ENCODE measurements around the gene CCT4. TPM values are rescaled to one million over a fixed set of nuclear protein-coding genes. Genes with fewer than 3 reads are reported as not detected.

CCT4 gene
- total RNA-seq, 1 experiment from 2014 or later = 239 TPM

- no peaks in the 10 kb centered on the region for H3K4me1 ChIP-seq (ENCODE audit: control insufficient read depth, insufficient read depth, low read length)
- H3K27ac ChIP-seq (ENCODE audit: low read length) = no peak overlapping the region
- in situ Hi-C loops (cut with HindIII; ENCODE audit: low pct_unique_long_range_greater_than_20kb, low sequenced_read_pairs) (no loop called here), intact Hi-C loops (cut with micrococcal nuclease; ENCODE audit: unreplicated experiment) (no loop called here)
- no peaks in the 10 kb centered on the region for H3K27me3 ChIP-seq (ENCODE audit: control insufficient read depth, insufficient read depth, low read length)
- ChIA-PET POLR2A (no interaction called here), CTCF (interaction anchor here (0.6 kb wide), 1 partner anchor 381 kb away, joined by 3 read pairs; no protein-coding TSS in a partner anchor)
- no TSS peak for BruUV-seq (replicated peaks)
- H3K9me3 ChIP-seq (ENCODE audit: control insufficient read depth, insufficient read depth, low read depth, low read length) = no peaks in the 10 kb centered on the region
- H3K4me3 ChIP-seq (ENCODE audit: low read depth in 2 of 2, low read length in 2 of 2) = no peak overlapping the region
- no peaks in the 10 kb centered on the region for H3K36me3 ChIP-seq (ENCODE audit: control insufficient read depth, insufficient read depth, low read length)
- ATAC-seq (no peak), DNase-seq (ENCODE audit: low read depth, low spot score) (no peak)
- TF ChIP-seq, protein P1, sequence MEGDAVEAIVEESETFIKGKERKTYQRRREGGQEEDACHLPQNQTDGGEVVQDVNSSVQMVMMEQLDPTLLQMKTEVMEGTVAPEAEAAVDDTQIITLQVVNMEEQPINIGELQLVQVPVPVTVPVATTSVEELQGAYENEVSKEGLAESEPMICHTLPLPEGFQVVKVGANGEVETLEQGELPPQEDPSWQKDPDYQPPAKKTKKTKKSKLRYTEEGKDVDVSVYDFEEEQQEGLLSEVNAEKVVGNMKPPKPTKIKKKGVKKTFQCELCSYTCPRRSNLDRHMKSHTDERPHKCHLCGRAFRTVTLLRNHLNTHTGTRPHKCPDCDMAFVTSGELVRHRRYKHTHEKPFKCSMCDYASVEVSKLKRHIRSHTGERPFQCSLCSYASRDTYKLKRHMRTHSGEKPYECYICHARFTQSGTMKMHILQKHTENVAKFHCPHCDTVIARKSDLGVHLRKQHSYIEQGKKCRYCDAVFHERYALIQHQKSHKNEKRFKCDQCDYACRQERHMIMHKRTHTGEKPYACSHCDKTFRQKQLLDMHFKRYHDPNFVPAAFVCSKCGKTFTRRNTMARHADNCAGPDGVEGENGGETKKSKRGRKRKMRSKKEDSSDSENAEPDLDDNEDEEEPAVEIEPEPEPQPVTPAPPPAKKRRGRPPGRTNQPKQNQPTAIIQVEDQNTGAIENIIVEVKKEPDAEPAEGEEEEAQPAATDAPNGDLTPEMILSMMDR (IDR thresholded peaks at IDR 0.05) = no peak
- TF ChIP-seq POLR2AphosphoS5 (IDR thresholded peaks at IDR 0.05; ENCODE audit: low read depth, low read length) (no peak), SIN3A (IDR thresholded peaks at IDR 0.05; ENCODE audit: borderline replicate concordance, insufficient read depth, low read depth, low read length) (no peak), TCF7L2 (IDR thresholded peaks at IDR 0.05; ENCODE audit: low read depth, low read length) (no peak)
- TF ChIP-seq, protein P2, sequence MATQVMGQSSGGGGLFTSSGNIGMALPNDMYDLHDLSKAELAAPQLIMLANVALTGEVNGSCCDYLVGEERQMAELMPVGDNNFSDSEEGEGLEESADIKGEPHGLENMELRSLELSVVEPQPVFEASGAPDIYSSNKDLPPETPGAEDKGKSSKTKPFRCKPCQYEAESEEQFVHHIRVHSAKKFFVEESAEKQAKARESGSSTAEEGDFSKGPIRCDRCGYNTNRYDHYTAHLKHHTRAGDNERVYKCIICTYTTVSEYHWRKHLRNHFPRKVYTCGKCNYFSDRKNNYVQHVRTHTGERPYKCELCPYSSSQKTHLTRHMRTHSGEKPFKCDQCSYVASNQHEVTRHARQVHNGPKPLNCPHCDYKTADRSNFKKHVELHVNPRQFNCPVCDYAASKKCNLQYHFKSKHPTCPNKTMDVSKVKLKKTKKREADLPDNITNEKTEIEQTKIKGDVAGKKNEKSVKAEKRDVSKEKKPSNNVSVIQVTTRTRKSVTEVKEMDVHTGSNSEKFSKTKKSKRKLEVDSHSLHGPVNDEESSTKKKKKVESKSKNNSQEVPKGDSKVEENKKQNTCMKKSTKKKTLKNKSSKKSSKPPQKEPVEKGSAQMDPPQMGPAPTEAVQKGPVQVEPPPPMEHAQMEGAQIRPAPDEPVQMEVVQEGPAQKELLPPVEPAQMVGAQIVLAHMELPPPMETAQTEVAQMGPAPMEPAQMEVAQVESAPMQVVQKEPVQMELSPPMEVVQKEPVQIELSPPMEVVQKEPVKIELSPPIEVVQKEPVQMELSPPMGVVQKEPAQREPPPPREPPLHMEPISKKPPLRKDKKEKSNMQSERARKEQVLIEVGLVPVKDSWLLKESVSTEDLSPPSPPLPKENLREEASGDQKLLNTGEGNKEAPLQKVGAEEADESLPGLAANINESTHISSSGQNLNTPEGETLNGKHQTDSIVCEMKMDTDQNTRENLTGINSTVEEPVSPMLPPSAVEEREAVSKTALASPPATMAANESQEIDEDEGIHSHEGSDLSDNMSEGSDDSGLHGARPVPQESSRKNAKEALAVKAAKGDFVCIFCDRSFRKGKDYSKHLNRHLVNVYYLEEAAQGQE (IDR thresholded peaks at IDR 0.05; ENCODE audit: insufficient read depth in 1 of 2, low read depth in 2 of 2, low read length in 1 of 2) = no peak
These were observed 38.3 kb upstream of the CCT4 start for GRCh38 chr2:61926531-61927477.

DNA sequence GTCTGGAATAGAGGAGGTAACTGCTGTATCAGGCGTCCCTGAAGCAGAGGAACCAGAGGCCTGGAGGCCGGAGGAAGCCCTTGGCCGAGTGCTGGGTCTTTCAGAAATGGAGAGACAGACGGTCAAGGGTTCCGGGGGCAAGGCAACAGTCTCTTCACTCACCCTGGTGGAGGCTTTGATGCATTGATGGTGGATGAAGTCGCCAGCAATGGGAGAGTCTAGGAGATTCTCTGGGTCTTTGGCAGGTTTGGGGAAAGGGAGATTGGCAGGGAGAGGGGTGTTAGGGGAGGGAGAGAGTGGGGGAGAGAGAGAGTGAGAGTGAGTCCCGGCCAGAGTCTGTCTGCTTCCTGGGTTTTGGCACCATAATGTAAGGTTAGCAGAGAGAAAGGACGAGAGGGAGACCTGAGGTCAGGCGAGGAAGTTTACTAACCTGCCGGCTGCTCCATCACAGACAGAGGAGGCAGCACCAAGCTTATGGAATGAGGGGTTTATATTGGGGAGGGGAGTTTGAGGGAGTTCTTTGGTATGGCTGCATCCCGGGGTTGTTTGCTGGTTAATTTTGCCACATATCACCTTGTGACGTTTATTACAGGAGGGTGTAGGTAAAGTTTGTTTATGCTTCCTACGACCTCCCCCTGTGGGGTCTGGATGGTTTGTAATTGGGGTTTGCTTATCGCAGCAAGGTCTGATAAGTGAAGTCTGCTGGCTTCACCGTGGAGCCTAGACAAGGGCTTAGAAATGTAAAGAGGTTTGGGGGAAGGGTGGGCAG is 36.6 kb upstream of the CCT4 start:
- no peak for DNase-seq (ENCODE audit: low read depth, low spot score)
- in situ Hi-C loops (cut with HindIII; ENCODE audit: low pct_unique_long_range_greater_than_20kb, low sequenced_read_pairs) (no loop called here), intact Hi-C loops (cut with micrococcal nuclease; ENCODE audit: unreplicated experiment) (no loop called here)
- Histone ChIP-seq H3K4me1 (ENCODE audit: control insufficient read depth, insufficient read depth, low read length) (no peaks in the 10 kb centered on the region), H3K27me3 (ENCODE audit: control insufficient read depth, insufficient read depth, low read length) (no peaks in the 10 kb centered on the region), H3K4me3 (ENCODE audit: low read depth in 2 of 2, low read length in 2 of 2) (no peak overlapping the region), H3K27ac (ENCODE audit: low read length) (no peak overlapping the region), H3K9me3 (ENCODE audit: control insufficient read depth, insufficient read depth, low read depth, low read length) (no peaks in the 10 kb centered on the region), H3K36me3 (ENCODE audit: control insufficient read depth, insufficient read depth, low read length) (no peaks in the 10 kb centered on the region)
- BruUV-seq (replicated peaks) = no TSS peak
- CTCF ChIA-PET = no interaction called here
- POLR2A ChIA-PET = no interaction called here
- no peak for ATAC-seq
- TF ChIP-seq SIN3A (IDR thresholded peaks at IDR 0.05; ENCODE audit: borderline replicate concordance, insufficient read depth, low read depth, low read length) = no peak
- no peak for TF ChIP-seq POLR2AphosphoS5 (IDR thresholded peaks at IDR 0.05; ENCODE audit: low read depth, low read length)
- TF ChIP-seq, protein P1 (IDR thresholded peaks at IDR 0.05) = no peak

All from Panc1 (cell line).